OCI-LY3 (cell line): Measurements from ENCODE around the gene OVCA2.

ENCODE experiments used
- CTCF ChIP-seq: fragments of 200-600, 300-600 bp; sonication (generic); IDR thresholded peaks from 2 replicates; pipeline ENCODE4 v1.5.1; 2014; ENCODE audit warnings: antibody characterized with exemption, low read length, low read depth
- EZH2phosphoT487 ChIP-seq: fragments of 200-600 bp; shearing (Covaris generic); IDR thresholded peaks from 2 replicates; pipeline ENCODE4 v1.6.1; 2018; ENCODE audit warnings: antibody characterized with exemption, mixed run types, low read depth

- TF ChIP-seq CTCF: no peak
- TF ChIP-seq EZH2phosphoT487: no peak
These were observed 8.7 kb upstream of the OVCA2 start for GRCh38 chr17:2033153-2033552.
